GM20000 (cell line): Measurements from ENCODE around the gene SCOC.

Experiments used
- DNase-seq: peaks from one replicate; pipeline ENCODE4 v3.0.0; 2012; ENCODE audit warnings: low spot score
- CTCF ChIP-seq: IDR thresholded peaks from 2 replicates; pipeline ENCODE4 v1.5.1; 2012; ENCODE audit warnings: mild to moderate bottlenecking, control low read depth; ENCODE audit errors: extremely low read depth, missing control alignments

SCOC gene

GRCh38 chr4:140349816-140350215 is 23.6 kb upstream of the SCOC start:
- no peak for TF ChIP-seq CTCF
- DNase-seq, result no peak

GRCh38 chr4:140351093-140352075 is 22.1 kb upstream of the SCOC start:
- TF ChIP-seq CTCF, result no peak
- DNase-seq, result no peak

- DNase-seq, result no peak
- TF ChIP-seq CTCF, result no peak
Measured at GRCh38 chr4:140353786-140354185, 19.7 kb upstream of the SCOC start.

- DNase-seq, result no peak
- no peak for TF ChIP-seq CTCF
Measured at GRCh38 chr4:140355288-140355687, 18.2 kb upstream of the SCOC start.

- no peak for DNase-seq
- no peak for TF ChIP-seq CTCF
Measured at GRCh38 chr4:140357868-140358267, 15.6 kb upstream of the SCOC start.

GRCh38 chr4:140358281-140358680 is 15.2 kb upstream of the SCOC start:
- DNase-seq, result no peak
- no peak for TF ChIP-seq CTCF

- peak; percentile 56 for DNase-seq
- TF ChIP-seq CTCF, result peak; percentile 72
Measured at GRCh38 chr4:140359562-140360427, 13.7 kb upstream of the SCOC start.
